Measurements from ENCODE around the gene WDR11.
"Not testable (repeated sequence)": the region's sequence is repeated elsewhere in the genome, so short reads cannot be mapped to it uniquely, and the experiment has no call there.

Gene WDR11

GRCh38 chr10:120897343-120897742 lies 46.2 kb downstream of the WDR11 start:
- peak; percentile 2 for DNase-seq (ENCODE audit: extremely low read depth, low read depth)
- TF ChIP-seq, protein P1, sequence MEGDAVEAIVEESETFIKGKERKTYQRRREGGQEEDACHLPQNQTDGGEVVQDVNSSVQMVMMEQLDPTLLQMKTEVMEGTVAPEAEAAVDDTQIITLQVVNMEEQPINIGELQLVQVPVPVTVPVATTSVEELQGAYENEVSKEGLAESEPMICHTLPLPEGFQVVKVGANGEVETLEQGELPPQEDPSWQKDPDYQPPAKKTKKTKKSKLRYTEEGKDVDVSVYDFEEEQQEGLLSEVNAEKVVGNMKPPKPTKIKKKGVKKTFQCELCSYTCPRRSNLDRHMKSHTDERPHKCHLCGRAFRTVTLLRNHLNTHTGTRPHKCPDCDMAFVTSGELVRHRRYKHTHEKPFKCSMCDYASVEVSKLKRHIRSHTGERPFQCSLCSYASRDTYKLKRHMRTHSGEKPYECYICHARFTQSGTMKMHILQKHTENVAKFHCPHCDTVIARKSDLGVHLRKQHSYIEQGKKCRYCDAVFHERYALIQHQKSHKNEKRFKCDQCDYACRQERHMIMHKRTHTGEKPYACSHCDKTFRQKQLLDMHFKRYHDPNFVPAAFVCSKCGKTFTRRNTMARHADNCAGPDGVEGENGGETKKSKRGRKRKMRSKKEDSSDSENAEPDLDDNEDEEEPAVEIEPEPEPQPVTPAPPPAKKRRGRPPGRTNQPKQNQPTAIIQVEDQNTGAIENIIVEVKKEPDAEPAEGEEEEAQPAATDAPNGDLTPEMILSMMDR (IDR thresholded peaks at IDR 0.05; ENCODE audit: low read depth, low read length): no peak

GRCh38 chr10:120905268-120905667 lies 54.1 kb downstream of the WDR11 start:
- TF ChIP-seq, protein P1 (IDR thresholded peaks at IDR 0.05; ENCODE audit: low read depth, low read length): no peak
- DNase-seq (ENCODE audit: extremely low read depth, low read depth): no peak

GRCh38 chr10:120917521-120918250 lies 66.5 kb downstream of the WDR11 start:
- DNase-seq (ENCODE audit: extremely low read depth, low read depth): no peak
- TF ChIP-seq, protein P1 (IDR thresholded peaks at IDR 0.05; ENCODE audit: low read depth, low read length): no peak

DNA sequence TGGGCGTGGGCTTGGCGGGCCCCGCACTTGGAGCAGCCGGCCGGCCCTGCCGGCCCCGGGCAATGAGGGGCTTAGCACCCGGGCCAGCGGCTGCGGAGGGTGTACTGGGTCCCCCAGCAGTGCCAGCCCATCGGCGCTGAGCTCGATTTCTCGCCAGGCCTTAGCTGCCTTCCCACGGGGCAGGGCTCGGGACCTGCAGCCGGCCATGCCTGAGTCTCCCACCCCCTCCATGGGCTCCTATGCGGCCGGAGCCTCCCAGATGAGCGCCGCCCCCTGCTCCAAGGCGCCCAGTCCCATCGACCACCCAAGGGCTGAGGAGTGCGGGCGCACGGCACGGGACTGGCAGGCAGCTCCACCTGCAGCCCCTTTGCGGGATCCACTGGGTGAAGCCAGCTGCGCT lies 72.7 kb downstream of the WDR11 start:
- not testable (repeated sequence) for DNase-seq (ENCODE audit: extremely low read depth, low read depth)

DNA sequence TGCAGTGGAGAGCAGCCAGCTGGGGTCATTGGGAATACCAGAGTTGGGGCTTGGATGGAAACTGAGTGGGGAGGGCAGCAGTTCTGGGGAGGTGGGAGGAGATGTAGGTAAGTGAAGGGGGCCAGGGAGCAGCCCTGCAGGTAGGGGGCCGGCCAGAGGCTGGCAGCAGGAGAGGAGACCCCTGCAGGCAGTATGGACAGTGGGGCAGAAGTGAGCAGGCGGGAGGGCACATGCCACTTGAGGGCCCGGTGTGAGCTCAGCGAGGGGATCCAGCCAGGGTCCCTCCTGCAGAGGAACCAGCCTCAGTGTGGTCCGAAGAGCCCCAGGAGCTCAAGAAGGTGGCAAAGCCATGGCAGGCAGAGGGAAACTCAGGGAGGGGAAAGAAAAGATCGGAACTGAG lies 75.4 kb downstream of the WDR11 start:
- TF ChIP-seq, protein P1 (IDR thresholded peaks at IDR 0.05; ENCODE audit: low read depth, low read length): no peak
- DNase-seq (ENCODE audit: extremely low read depth, low read depth): no peak

DNA sequence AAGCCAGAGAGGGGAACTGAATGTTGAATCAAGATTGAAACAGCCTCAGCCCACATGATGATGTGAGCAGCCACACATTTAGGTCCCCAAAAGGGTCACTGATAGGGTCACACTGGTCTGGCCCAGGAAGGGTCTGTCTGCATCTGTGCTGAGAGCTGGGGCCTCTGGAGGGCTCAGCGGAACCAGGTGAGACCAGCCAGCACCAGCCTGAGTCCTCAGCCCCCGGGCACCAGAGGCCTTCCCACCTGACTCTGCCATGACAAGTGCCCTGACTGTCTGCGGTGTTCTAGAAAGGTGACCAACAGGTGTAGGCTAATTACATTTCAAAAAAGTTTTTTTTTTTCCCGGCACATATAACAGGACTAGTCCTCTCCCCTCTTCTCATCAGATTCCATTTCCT lies 76.2 kb downstream of the WDR11 start:
- DNase-seq (ENCODE audit: extremely low read depth, low read depth): no peak
- TF ChIP-seq, protein P1 (IDR thresholded peaks at IDR 0.05; ENCODE audit: low read depth, low read length): no peak

- TF ChIP-seq, protein P1 (IDR thresholded peaks at IDR 0.05; ENCODE audit: low read depth, low read length): no peak
- no peak for DNase-seq (ENCODE audit: extremely low read depth, low read depth)
These were observed 78.0 kb downstream of the WDR11 start for GRCh38 chr10:120929166-120929565.

- DNase-seq (ENCODE audit: extremely low read depth, low read depth): no peak
These were observed 80.3 kb downstream of the WDR11 start for GRCh38 chr10:120931423-120931822.

More at GRCh38 chr10:120931423-120931822, 80.3 kb downstream of the WDR11 start:
- TF ChIP-seq, protein P1 (IDR thresholded peaks at IDR 0.05; ENCODE audit: low read depth, low read length): no peak

Measured in AG09319 (cell line).